CD14-positive monocyte (primary cell): ENCODE data around the gene IRX4. TPM values are rescaled to one million over a fixed set of nuclear protein-coding genes. Genes with fewer than 3 reads are reported as not detected.

Source experiments
- DNase-seq, 3 donors: peaks; one replicate each; pipeline ENCODE4 v3.0.0-alpha.2; 2011 to 2022
- H2AFZ ChIP-seq: 2 replicates; pipeline ENCODE4 v1.6.0; 2012; ENCODE audit warnings: mild to moderate bottlenecking, low read depth, low read length, inconsistent platforms; ENCODE audit not compliant: insufficient read depth, poor library complexity, severe bottlenecking
- H3K27ac ChIP-seq, 2 donors: 1 replicate in 1 of 2; 2 replicates in 1 of 2; pipeline ENCODE4 v1.5.1; 2012 to 2013; ENCODE audit warnings: low read length in 2 of 2, control low read depth in 1 of 2, inconsistent platforms in 1 of 2, low read depth in 1 of 2, mild to moderate bottlenecking in 1 of 2
- H3K27me3 ChIP-seq, 2 donors: one replicate each; pipeline versions ENCODE4 v1.6.0 to v1.6.1; 2011 to 2013; ENCODE audit warnings: low read length in 2 of 2; ENCODE audit not compliant: control insufficient read depth in 2 of 2, insufficient read depth in 2 of 2
- H3K36me3 ChIP-seq, 2 donors: replicated peaks in 1 of 2; 1 replicate in 1 of 2; 2 replicates in 1 of 2; pipeline versions ENCODE4 v1.5.1 to v1.6.1; 2012 to 2013; ENCODE audit warnings: low read length in 2 of 2, control low read depth in 1 of 2, inconsistent platforms in 1 of 2, mild to moderate bottlenecking in 1 of 2; ENCODE audit not compliant: insufficient read depth in 2 of 2, control insufficient read depth in 1 of 2
- H3K4me1 ChIP-seq, 2 donors: 1 replicate in 1 of 2; 2 replicates in 1 of 2; pipeline versions ENCODE4 v1.5.1 to v1.6.1; 2012 to 2013; ENCODE audit warnings: low read length in 2 of 2, control low read depth in 1 of 2, inconsistent platforms in 1 of 2, mild to moderate bottlenecking in 1 of 2, moderate library complexity in 1 of 2; ENCODE audit not compliant: insufficient read depth in 2 of 2, control insufficient read depth in 1 of 2
- H3K4me2 ChIP-seq: replicated peaks from 2 replicates; pipeline ENCODE3; 2012; ENCODE audit warnings: low read length, moderate library complexity, mild to moderate bottlenecking; ENCODE audit not compliant: poor library complexity, severe bottlenecking; ENCODE audit errors: extremely low read depth
- H3K4me3 ChIP-seq, 3 experiments: fragments of 200-600 bp in 1 of 3; sonication (generic) in 1 of 3; replicated peaks in 1 of 3; 1 replicate in 2 of 3; 2 replicates in 1 of 3; pipeline ENCODE4 v1.5.1; 2011 to 2013; ENCODE audit warnings: low read length in 3 of 3, mild to moderate bottlenecking in 3 of 3, control low read depth in 2 of 3, low read depth in 2 of 3, inconsistent platforms in 1 of 3, moderate library complexity in 1 of 3
- H3K79me2 ChIP-seq: 2 replicates; pipeline ENCODE4 v1.6.0; 2012; ENCODE audit warnings: mild to moderate bottlenecking, control low read depth, inconsistent platforms, low read length, moderate library complexity; ENCODE audit not compliant: insufficient read depth
- H3K9ac ChIP-seq: 2 replicates; pipeline ENCODE4 v1.6.0; 2017; ENCODE audit warnings: low read length, mild to moderate bottlenecking; ENCODE audit not compliant: insufficient read depth, poor library complexity, severe bottlenecking
- H3K9me3 ChIP-seq, 2 donors: replicated peaks in 1 of 2; 1 replicate in 1 of 2; 2 replicates in 1 of 2; pipeline versions ENCODE4 v1.5.1 to v1.6.1; 2012 to 2013; ENCODE audit warnings: low read length in 2 of 2, control low read depth in 1 of 2; ENCODE audit not compliant: control insufficient read depth in 1 of 2, insufficient read depth in 1 of 2
- H4K20me1 ChIP-seq: 2 replicates; pipeline ENCODE4 v1.6.0; 2012; ENCODE audit warnings: mild to moderate bottlenecking, low read length, control low read depth, moderate library complexity; ENCODE audit not compliant: insufficient read depth
- H3K27ac Mint-ChIP-seq, 7 donors: one replicate each; pipeline ENCODE4 v1.8.0; 2020; ENCODE audit warnings: mild to moderate bottlenecking in 7 of 7, mixed read lengths in 7 of 7, moderate library complexity in 6 of 7, inconsistent platforms in 2 of 7
- H3K27me3 Mint-ChIP-seq, 3 donors: one replicate each; pipeline ENCODE4 v1.8.0; 2021 to 2022; ENCODE audit warnings: low read depth in 3 of 3, mild to moderate bottlenecking in 3 of 3, mixed read lengths in 3 of 3, moderate library complexity in 3 of 3, inconsistent platforms in 1 of 3
- H3K36me3 Mint-ChIP-seq, 2 donors: one replicate each; pipeline ENCODE4 v1.8.0; 2020; ENCODE audit warnings: mixed read lengths in 2 of 2, inconsistent platforms in 1 of 2, mild to moderate bottlenecking in 1 of 2
- H3K4me1 Mint-ChIP-seq: one replicate; pipeline ENCODE4 v1.8.0; 2020; ENCODE audit warnings: mild to moderate bottlenecking, mixed read lengths
- H3K4me3 Mint-ChIP-seq, 2 donors: one replicate each; pipeline ENCODE4 v1.8.0; 2020; ENCODE audit warnings: mild to moderate bottlenecking in 2 of 2, mixed read lengths in 2 of 2, moderate library complexity in 1 of 2
- H3K9me3 Mint-ChIP-seq, 7 donors: one replicate each; pipeline ENCODE4 v1.8.0; 2020 to 2022; ENCODE audit warnings: mixed read lengths in 7 of 7, mild to moderate bottlenecking in 6 of 7, moderate library complexity in 6 of 7, inconsistent platforms in 2 of 7
- CTCF ChIP-seq: fragments of 200-600 bp; IDR thresholded peaks from one replicate; pipeline ENCODE4 v1.8.0; 2022; ENCODE audit warnings: antibody characterized with exemption, mild to moderate bottlenecking
- WGBS: methylation state at CpG from one replicate; pipeline ENCODE4 v1.1.5; 2013; ENCODE audit warnings: missing lambda C conversion rate; ENCODE audit not compliant: insufficient coverage; 5-methylcytosine and 5-hydroxymethylcytosine counted together
- intact Hi-C, 2 donors: fragments of 100-400 bp; cut with micrococcal nuclease; formaldehyde crosslinking; loops; one replicate each; pipeline versions ENCODE4 v1.15.0 to v1.15.1; 2023
- polyA plus RNA-seq, 3 donors: library from polyadenylated mRNA; depleted of rRNA in 1 of 3; unstranded in 2 of 3; stranded (reverse) in 1 of 3; fragments of 300-500 nt in 2 of 3; fragments of >200 nt in 1 of 3; fragmentation: Illumina TruSeq in 2 of 3; gene quantifications; 1 replicate in 2 of 3; 2 replicates in 1 of 3; pipeline ENCODE4 v1.2.3, GENCODE V29; 2012 to 2021

Gene IRX4
- polyA plus RNA-seq, 3 donors = not detected

- Histone ChIP-seq H3K27me3 (no peaks in the 10 kb centered on the region), H3K4me2 (no peak overlapping the region), H3K27ac (no peak overlapping the region), H2AFZ (no peak overlapping the region), H3K9ac (no peak overlapping the region), H4K20me1 (no peaks in the 10 kb centered on the region), H3K36me3 (no peaks in the 10 kb centered on the region), H3K4me3 (no peak overlapping the region), H3K79me2 (no peaks in the 10 kb centered on the region), H3K4me1 (no peaks in the 10 kb centered on the region), H3K9me3 (no peaks in the 10 kb centered on the region)
- WGBS = 89% methylated on average over 11 of the region's 13 CpGs
- TF ChIP-seq CTCF = no peak
- peaks cover 0 to 7% (median 4%) of the 10 kb centered on the region in 3 donors for H3K27me3 Mint-ChIP-seq
- no peak overlapping the region for H3K4me3 Mint-ChIP-seq
- intact Hi-C loops = no loop called here
- H3K9me3 Mint-ChIP-seq = peaks cover 0 to 9% (median 5%) of the 10 kb centered on the region in 7 donors
- no peak for DNase-seq
- H3K36me3 Mint-ChIP-seq = no peaks in the 10 kb centered on the region
- H3K27ac Mint-ChIP-seq = no peak overlapping the region
- H3K4me1 Mint-ChIP-seq = no peaks in the 10 kb centered on the region
Measured at GRCh38 chr5:1917830-1918487, 35.2 kb upstream of the IRX4 start.

GRCh38 chr5:1916041-1917001 is 33.6 kb upstream of the IRX4 start:
- Histone ChIP-seq H4K20me1 (no peaks in the 10 kb centered on the region), H3K27ac (no peak overlapping the region), H3K4me1 (no peaks in the 10 kb centered on the region), H3K9me3 (no peaks in the 10 kb centered on the region), H3K9ac (no peak overlapping the region), H2AFZ (no peak overlapping the region), H3K27me3 (no peaks in the 10 kb centered on the region), H3K4me3 (no peak overlapping the region), H3K79me2 (no peaks in the 10 kb centered on the region), H3K4me2 (no peak overlapping the region), H3K36me3 (no peaks in the 10 kb centered on the region)
- Mint-ChIP-seq H3K4me3 (no peak overlapping the region), H3K4me1 (no peaks in the 10 kb centered on the region), H3K9me3 (peaks cover 0 to 13% (median 7%) of the 10 kb centered on the region in 7 donors), H3K36me3 (no peaks in the 10 kb centered on the region), H3K27me3 (peaks cover 0 to 4% (median 2%) of the 10 kb centered on the region in 3 donors), H3K27ac (no peak overlapping the region)
- intact Hi-C loops = no loop called here
- DNase-seq = no peak
- WGBS = 90% methylated on average over 31 of the region's 34 CpGs
- no peak for TF ChIP-seq CTCF
